ENCODE results near the gene SPP2.

DNA sequence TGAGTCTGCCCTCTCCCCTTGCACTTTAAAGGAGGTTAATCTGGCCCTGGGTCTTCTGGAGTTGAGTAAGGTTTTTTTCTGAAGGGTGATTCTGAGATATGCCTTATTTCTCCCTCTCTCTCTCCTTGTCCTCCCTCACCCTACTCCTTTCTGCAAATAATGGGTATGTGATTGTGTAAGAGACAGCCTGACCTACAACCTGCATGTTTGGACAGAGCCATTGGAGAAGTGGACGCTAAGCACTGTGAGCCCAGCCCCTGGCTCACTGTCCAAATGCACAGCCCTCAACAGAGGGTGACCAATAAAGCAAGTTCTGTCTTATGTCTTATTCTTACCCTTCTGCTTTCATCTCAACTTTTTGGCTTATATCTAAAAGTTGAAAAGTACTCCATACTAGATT lies 71.5 kb downstream of the SPP2 start:
- no peak for TF ChIP-seq CTCF (IDR thresholded peaks at IDR 0.05; ENCODE audit: low read length)
- TF ChIP-seq EZH2 (IDR thresholded peaks at IDR 0.05; ENCODE audit: borderline replicate concordance, low read length): no peak
